Suprapubic skin (tissue), 4 donors: ENCODE results near the gene SMIM3. TPM values are rescaled to one million over a fixed set of nuclear protein-coding genes. Genes with fewer than 3 reads are reported as not detected.

Experiments used
- DNase-seq, 2 donors: peaks; one replicate each; pipeline ENCODE4 v3.0.0-alpha.2; 2019; ENCODE audit warnings: low spot score in 2 of 2
- H3K27ac ChIP-seq: fragments of 200-600 bp; sonication (generic); one replicate; pipeline ENCODE4 v1.5.1; 2019
- H3K27me3 ChIP-seq: fragments of 200-600 bp; sonication (generic); one replicate; pipeline ENCODE4 v1.5.1; 2019
- H3K36me3 ChIP-seq: fragments of 200-600 bp; sonication (generic); one replicate; pipeline ENCODE4 v1.5.1; 2019
- H3K4me1 ChIP-seq: fragments of 200-600 bp; sonication (generic); one replicate; pipeline ENCODE4 v1.5.1; 2019
- H3K4me3 ChIP-seq: fragments of 200-600 bp; sonication (generic); one replicate; pipeline ENCODE4 v1.5.1; 2019; ENCODE audit warnings: mild to moderate bottlenecking
- H3K9me3 ChIP-seq: fragments of 200-600 bp; sonication (generic); one replicate; pipeline ENCODE4 v1.5.1; 2019
- CTCF ChIP-seq, 2 donors: fragments of 200-600 bp in 1 of 2; fragments of 450-650 bp in 1 of 2; sonication (generic) in 1 of 2; IDR thresholded peaks; one replicate each; pipeline ENCODE4 v1.5.1; 2016 to 2019; ENCODE audit warnings: antibody characterized with exemption in 2 of 2, mild to moderate bottlenecking in 1 of 2, moderate library complexity in 1 of 2
- EP300 ChIP-seq: sonication (generic); formaldehyde crosslinking; IDR thresholded peaks from one replicate; pipeline ENCODE4 v1.6.1; 2017; ENCODE audit warnings: antibody characterized with exemption
- POLR2A ChIP-seq, 2 donors: fragments of 450-650 bp; IDR thresholded peaks; one replicate each; pipeline ENCODE4 v1.6.1; 2017; ENCODE audit warnings: antibody characterized with exemption in 2 of 2, mild to moderate bottlenecking in 2 of 2, moderate library complexity in 2 of 2
- POLR2AphosphoS5 ChIP-seq, 3 donors: sonication (generic); formaldehyde crosslinking; IDR thresholded peaks; one replicate each; pipeline ENCODE4 v1.6.1; 2017; ENCODE audit warnings: antibody characterized with exemption in 3 of 3
- WGBS: methylation state at CpG from one replicate; pipeline ENCODE4 v1.1.5; 2018; 5-methylcytosine and 5-hydroxymethylcytosine counted together
- total RNA-seq, 4 donors: library from RNA; depleted of rRNA; stranded (reverse); fragments of >200 nt; gene quantifications; one replicate each; pipeline ENCODE4 v1.1.0, GENCODE V29; 2016

The SMIM3 gene
- total RNA-seq, 4 donors from 2014 or later, result 7.1 to 18.7 (median 14.1) TPM

- peak overlapping the region; percentile 81 for H3K27ac ChIP-seq
- peak overlapping the region; percentile 62 for H3K4me3 ChIP-seq
- no peak for TF ChIP-seq EP300
- TF ChIP-seq CTCF (IDR thresholded peaks at IDR 0.05), result no peak
- no peak for TF ChIP-seq POLR2AphosphoS5 (IDR thresholded peaks at IDR 0.05)
- TF ChIP-seq POLR2A (IDR thresholded peaks at IDR 0.05), result no peak
- 30% methylated on average over 12 of the region's 13 CpGs for WGBS
- H3K9me3 ChIP-seq, result no peaks in the 10 kb centered on the region
- H3K27me3 ChIP-seq, result no peaks in the 10 kb centered on the region
- H3K4me1 ChIP-seq, result peaks cover 47% of the 10 kb centered on the region
- DNase-seq, result no peak
- no peaks in the 10 kb centered on the region for H3K36me3 ChIP-seq
Measured at GRCh38 chr5:150779397-150780186, 1.0 kb downstream of the SMIM3 start.

GRCh38 chr5:150780187-150780692 lies 1.7 kb downstream of the SMIM3 start:
- Histone ChIP-seq H3K9me3 (no peaks in the 10 kb centered on the region), H3K4me3 (peak overlapping the region; percentile 62), H3K27ac (peak overlapping the region; percentile 81), H3K27me3 (no peaks in the 10 kb centered on the region), H3K36me3 (no peaks in the 10 kb centered on the region), H3K4me1 (peaks cover 49% of the 10 kb centered on the region)
- TF ChIP-seq EP300 (peak; percentile 25), POLR2A (IDR thresholded peaks at IDR 0.05) (peak in 1 of 2 donors; percentile 11), POLR2AphosphoS5 (IDR thresholded peaks at IDR 0.05) (peak in 1 of 3 donors; percentile 39), CTCF (IDR thresholded peaks at IDR 0.05) (no peak)
- no peak for DNase-seq
- 65% methylated on average over 6 of the region's 6 CpGs for WGBS

DNA sequence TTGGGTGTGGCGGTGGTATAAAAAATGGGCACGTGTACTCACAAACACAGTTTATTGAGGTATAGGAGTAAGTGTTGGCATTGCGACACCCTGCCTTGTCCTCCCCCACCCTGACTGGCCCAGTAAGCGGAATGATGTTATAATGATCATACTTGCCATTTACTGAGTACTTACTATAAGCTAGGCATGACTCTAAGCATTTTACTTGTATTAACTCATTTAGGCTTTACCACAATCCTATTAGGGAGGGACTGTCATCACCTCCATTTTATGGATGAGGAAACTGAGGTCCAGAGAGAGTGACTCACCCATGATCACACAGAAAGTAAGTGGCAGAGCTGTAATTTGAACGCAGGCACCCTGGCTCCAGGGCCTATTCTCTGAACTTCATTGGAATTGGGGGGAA lies 2.3 kb downstream of the SMIM3 start:
- WGBS, result 81% methylated on average over 5 of the region's 5 CpGs
- Histone ChIP-seq H3K36me3 (no peaks in the 10 kb centered on the region), H3K4me1 (peaks cover 49% of the 10 kb centered on the region), H3K4me3 (peak overlapping the region; percentile 62), H3K27me3 (no peaks in the 10 kb centered on the region), H3K27ac (peak overlapping the region; percentile 81), H3K9me3 (no peaks in the 10 kb centered on the region)
- no peak for DNase-seq
- TF ChIP-seq CTCF (IDR thresholded peaks at IDR 0.05) (no peak), EP300 (no peak), POLR2A (IDR thresholded peaks at IDR 0.05) (no peak), POLR2AphosphoS5 (IDR thresholded peaks at IDR 0.05) (no peak)

DNA sequence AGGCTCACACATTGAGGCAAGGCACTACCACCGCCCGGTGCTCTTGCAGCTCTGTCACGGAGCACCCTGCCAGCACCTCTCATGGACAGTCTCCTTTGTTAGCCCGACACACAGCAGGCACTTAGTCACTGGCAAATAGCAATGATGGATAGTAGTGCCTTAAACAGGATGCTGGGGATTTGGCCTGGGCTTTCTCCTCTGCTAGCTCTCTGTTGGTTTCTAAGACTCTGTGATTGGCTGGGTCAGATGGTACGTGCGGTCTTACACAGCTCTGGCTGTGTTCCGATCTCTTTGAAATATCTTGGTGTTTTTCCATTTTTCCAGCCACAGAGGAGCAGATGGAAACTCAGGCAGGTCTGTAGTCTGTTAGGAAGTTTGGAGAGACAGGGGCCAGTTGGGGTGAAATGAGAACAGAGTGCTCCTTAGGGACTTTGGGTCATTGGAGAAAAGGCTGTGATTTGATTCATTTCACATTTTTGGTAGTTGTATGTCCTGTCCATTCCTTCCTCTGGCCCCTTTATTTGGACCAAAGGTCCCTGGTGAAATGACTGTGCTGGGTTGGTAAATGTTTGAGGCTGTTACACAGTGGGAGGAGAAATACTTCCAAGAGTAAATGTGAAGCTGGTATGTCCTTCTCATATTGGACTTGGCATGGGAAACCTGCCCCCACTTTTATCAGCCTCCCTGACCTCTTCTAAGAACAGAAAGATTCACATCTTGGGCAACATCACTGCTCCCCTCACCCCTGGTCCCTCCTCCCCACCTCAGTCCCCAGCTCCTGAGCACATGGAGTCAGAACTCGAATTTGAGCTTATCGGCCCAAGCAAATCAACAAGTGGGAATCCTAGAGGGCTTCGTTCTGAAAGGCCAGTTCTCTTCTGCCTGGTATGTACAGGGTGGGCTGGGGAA lies 3.4 kb downstream of the SMIM3 start:
- H3K27ac ChIP-seq, result peak overlapping the region; percentile 81
- WGBS, result 79% methylated on average over 10 of the region's 10 CpGs
- H3K4me3 ChIP-seq, result no peak overlapping the region
- H3K36me3 ChIP-seq, result no peaks in the 10 kb centered on the region
- H3K4me1 ChIP-seq, result peaks cover 51% of the 10 kb centered on the region
- TF ChIP-seq CTCF (IDR thresholded peaks at IDR 0.05) (no peak), POLR2A (IDR thresholded peaks at IDR 0.05) (no peak), EP300 (no peak), POLR2AphosphoS5 (IDR thresholded peaks at IDR 0.05) (no peak)
- DNase-seq, result no peak
- H3K27me3 ChIP-seq, result no peaks in the 10 kb centered on the region
- H3K9me3 ChIP-seq, result no peaks in the 10 kb centered on the region
